Endothelial cell of hepatic sinusoid (primary cell): ENCODE measurements around the gene MARCHF10.

ENCODE experiments used
- in situ Hi-C: cut with HindIII; loops from 2 replicates; pipeline ENCODE4 v1.10.0; 2017; ENCODE audit warnings: low sequenced_read_pairs

MARCHF10 gene

DNA sequence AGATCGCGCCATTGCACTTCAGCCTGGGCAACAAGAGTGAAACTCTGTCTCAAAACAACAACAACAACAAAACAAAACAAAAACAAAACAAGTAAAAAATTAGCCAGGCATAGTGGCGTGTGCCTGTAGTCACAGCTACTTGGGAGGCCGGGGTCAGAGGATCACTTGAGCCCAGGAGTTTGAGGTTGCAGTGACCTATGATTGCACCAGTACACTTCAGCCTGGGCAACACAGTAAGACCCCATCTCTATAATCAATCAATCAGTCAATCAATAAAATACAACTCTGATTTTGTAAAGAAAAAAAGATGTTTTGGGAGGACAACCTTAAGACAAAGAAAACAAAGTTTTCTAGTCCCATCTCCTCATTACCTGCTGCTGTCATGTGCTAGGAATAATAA, 51.9 kb downstream of the MARCHF10 start:
- in situ Hi-C loops, result no loop called here

GRCh38 chr17:62755141-62755851, 52.8 kb downstream of the MARCHF10 start:
- in situ Hi-C loops, result no loop called here

- in situ Hi-C loops, result no loop called here
Observed at GRCh38 chr17:62754631-62755030, 53.5 kb downstream of the MARCHF10 start.

GRCh38 chr17:62753562-62753961, 54.6 kb downstream of the MARCHF10 start:
- in situ Hi-C loops, result no loop called here

DNA sequence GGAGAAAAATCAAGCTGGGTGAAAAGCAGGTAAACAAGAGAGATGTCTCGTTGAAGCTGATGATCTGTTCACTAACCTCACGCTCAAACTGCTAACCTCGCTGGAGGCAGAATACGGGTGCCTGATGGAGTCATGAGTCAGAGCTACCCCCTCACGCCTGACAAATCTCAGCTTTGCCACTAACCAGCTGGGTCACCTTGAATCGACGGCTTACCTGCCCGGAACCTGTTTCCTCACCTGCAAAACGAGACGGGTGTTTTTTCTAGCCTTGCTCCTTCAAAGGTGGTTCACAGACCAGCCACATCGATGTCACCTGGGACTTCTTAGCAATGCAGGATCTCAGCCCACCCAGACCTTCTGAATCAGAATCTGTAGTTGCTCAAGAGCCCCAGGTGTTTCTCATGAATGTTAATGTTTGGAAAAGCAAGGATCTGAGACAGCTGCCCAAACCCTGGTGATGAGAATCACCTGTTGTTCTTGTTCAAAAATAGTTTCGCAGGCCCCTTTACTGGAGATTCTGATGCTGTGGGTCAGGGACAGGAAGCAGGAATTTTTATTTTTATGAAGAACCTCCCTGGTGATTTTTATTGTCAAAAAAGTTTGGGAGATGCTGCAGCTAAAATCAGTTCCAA, 56.9 kb downstream of the MARCHF10 start:
- in situ Hi-C loops, result no loop called here

- in situ Hi-C loops, result no loop called here
Observed at GRCh38 chr17:62750631-62751051, 57.5 kb downstream of the MARCHF10 start.

- in situ Hi-C loops, result no loop called here
Observed at GRCh38 chr17:62749926-62750325, 58.2 kb downstream of the MARCHF10 start.

- in situ Hi-C loops, result no loop called here
Observed at GRCh38 chr17:62746941-62747340, 61.2 kb downstream of the MARCHF10 start.

- in situ Hi-C loops, result no loop called here
Observed at GRCh38 chr17:62745806-62746205, 62.3 kb downstream of the MARCHF10 start.

- in situ Hi-C loops, result no loop called here
Observed at GRCh38 chr17:62744259-62744658, 63.9 kb downstream of the MARCHF10 start.

GRCh38 chr17:62741290-62741689, 66.8 kb downstream of the MARCHF10 start:
- in situ Hi-C loops, result no loop called here

- in situ Hi-C loops, result no loop called here
Observed at GRCh38 chr17:62739645-62740388, 68.3 kb downstream of the MARCHF10 start.

DNA sequence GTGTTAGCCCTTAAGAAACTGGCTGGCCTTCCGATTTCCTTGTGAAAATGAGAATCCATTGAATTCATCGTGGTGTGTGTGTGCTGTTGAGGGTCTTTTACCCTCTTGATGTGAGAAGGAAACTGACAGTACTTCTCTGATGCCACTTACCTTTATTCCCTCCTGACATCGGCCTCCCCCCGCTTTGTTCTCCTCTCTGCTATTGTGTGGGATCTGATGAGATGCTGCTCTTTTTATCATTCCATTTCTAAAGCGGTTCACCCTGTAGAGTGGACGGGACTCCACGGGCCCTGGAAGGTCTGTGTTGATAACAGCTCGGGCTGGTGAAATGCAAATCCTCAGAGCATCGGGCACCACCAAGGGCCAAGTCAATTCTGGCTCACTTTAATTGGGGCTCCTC, 69.8 kb downstream of the MARCHF10 start:
- in situ Hi-C loops, result no loop called here

- in situ Hi-C loops, result no loop called here
Observed at GRCh38 chr17:62737513-62737912, 70.6 kb downstream of the MARCHF10 start.

- in situ Hi-C loops, result no loop called here
Observed at GRCh38 chr17:62735044-62735651, 73.0 kb downstream of the MARCHF10 start.

GRCh38 chr17:62732125-62732524, 76.0 kb downstream of the MARCHF10 start:
- in situ Hi-C loops, result no loop called here

DNA sequence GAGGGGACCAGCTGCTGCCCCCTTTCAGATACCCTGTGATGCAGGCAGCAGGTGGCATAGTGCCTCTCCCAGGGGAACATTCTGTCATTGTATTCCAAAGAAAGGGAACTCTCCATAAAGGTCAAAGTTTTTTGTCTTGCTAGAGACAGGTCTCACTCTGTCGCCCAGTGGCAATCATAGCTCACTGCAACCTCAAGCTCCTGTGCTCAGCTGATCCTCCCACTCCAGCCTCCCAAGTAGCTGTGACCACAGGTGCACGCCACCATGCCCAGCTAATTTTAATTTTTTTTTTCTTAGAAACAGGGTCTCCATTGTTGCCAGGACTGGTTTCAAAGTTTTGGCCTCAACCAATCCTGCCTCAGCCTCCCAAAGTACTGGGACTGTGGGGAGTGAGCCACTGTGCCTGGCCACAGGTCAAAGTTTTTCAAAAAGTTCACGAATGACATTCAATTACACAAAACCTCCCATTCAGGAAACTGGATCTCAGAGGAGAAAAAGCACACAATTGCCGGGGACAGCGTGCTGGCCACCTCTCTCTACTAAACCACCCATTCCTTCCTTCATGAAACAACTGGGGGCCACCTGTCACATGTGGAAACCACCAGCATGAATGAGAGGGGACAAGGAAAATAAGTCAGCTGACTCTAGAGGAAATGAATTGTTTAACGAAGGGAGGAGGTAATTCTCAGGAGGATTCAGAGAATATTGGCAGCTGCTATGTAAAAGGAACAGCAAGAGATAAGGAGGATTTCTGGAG, 80.0 kb downstream of the MARCHF10 start:
- in situ Hi-C loops, result no loop called here

- in situ Hi-C loops, result no loop called here
Observed at GRCh38 chr17:62725791-62726249, 82.3 kb downstream of the MARCHF10 start.

DNA sequence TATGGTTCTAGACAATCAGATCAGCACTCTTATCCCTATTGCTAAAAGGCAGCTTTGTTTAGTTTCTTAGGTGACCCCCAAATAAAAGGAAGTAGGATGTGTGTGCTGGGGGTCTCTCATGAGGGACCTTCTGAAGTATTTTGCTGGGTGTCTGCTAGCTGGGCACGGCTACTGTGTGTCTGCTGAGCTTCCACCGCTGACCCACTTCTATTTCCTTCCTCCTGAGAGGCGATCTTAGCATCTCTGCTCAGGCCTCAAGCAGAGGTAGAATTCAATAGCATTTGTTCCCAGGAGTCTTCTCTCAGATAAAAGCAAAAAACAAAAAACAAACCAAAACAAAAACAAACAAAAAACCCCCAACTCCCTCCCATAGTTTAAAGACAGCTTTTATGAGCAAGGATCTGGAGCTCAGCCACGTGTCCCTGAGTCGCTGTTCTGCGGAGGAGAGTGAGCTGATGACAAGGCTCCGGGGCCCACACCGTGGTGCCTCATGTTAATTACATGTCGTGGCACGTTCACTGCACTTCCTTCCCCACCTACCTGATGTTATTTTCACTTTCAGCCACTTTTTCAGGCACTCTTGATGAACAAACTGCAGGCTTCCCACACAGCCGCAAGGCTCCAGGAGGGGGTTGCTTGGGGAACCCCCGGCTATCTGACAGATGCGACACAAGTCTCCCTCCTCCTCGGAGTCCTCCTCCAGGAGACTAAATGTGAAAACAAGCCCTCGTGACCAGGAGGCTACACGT, 83.5 kb downstream of the MARCHF10 start:
- in situ Hi-C loops, result loop anchor here (5.0 kb wide), 2 partner anchors 62 to 103 kb away; no protein-coding TSS in a partner anchor

GRCh38 chr17:62723842-62724241, 84.3 kb downstream of the MARCHF10 start:
- in situ Hi-C loops, result loop anchor here (5.0 kb wide), 2 partner anchors 62 to 103 kb away; no protein-coding TSS in a partner anchor
